ENCODE measurements around the gene RLN3. TPM values are rescaled to one million over a fixed set of nuclear protein-coding genes. Genes with fewer than 3 reads are reported as not detected.

RLN3 gene
- total and polyA plus RNA-seq, 9 of the 15 experiments (the other 6 are each of a cell fraction or from before 2014, with no cell fraction given): 0.31 to 1.2 (median 0.71) TPM; not detected in 6

GRCh38 chr19:14006766-14007562 lies 21.0 kb upstream of the RLN3 start (continued):
- peak; percentile 60 for TF ChIP-seq TAF1 (IDR thresholded peaks at IDR 0.05; ENCODE audit: control insufficient read depth, extremely low read depth, insufficient read depth, low read length, severe bottlenecking)
- peak; percentile 55 for TF ChIP-seq KDM5B (IDR thresholded peaks at IDR 0.05; ENCODE audit: insufficient replicate concordance, low read depth, low read length)
- peak; percentile 88 for TF ChIP-seq ZEB2 (IDR thresholded peaks at IDR 0.05)
- no peak for TF ChIP-seq RBM22 (IDR thresholded peaks at IDR 0.05; ENCODE audit: low read depth, low read length, poor library complexity, severe bottlenecking)
- TF ChIP-seq TRIM24 (IDR thresholded peaks at IDR 0.05): peak; percentile 92 to 95
- no peak for TF ChIP-seq ETS2 (tag; IDR thresholded peaks at IDR 0.05; ENCODE audit: borderline replicate concordance, poor library complexity, severe bottlenecking)
- no peak for TF ChIP-seq EWSR1 (IDR thresholded peaks at IDR 0.05; ENCODE audit: borderline replicate concordance, low read depth, partially characterized antibody)
- no peak for TF ChIP-seq PATZ1 (CRISPR knock-in tag; IDR thresholded peaks at IDR 0.05; ENCODE audit: borderline replicate concordance)
- TF ChIP-seq CHD4 (IDR thresholded peaks at IDR 0.05; ENCODE audit: insufficient read depth, insufficient replicate concordance, low read depth, low read length, poor library complexity, severe bottlenecking): no peak
- TF ChIP-seq CLOCK (CRISPR knock-in tag; IDR thresholded peaks at IDR 0.05; ENCODE audit: borderline replicate concordance): no peak
- TF ChIP-seq TGIF2 (CRISPR knock-in tag; IDR thresholded peaks at IDR 0.05): no peak
- no peak for TF ChIP-seq IRF1 (CRISPR knock-in tag; IDR thresholded peaks at IDR 0.05; ENCODE audit: borderline replicate concordance)
- no peak for TF ChIP-seq TEAD2 (tag; IDR thresholded peaks at IDR 0.05)
- TF ChIP-seq ZNF592 (IDR thresholded peaks at IDR 0.05): peak; percentile 69; the same call in 1 of the 2 replicates

Measured in K562 (cell line).